Fibroblast of upper back skin (primary cell): Measurements from ENCODE around the gene ABO.
"Not testable (repeated sequence)": the region's sequence is repeated elsewhere in the genome, so short reads cannot be mapped to it uniquely, and the experiment has no call there.

Experiments used
- DNase-seq: peaks from one replicate; pipeline ENCODE4 v3.0.0-alpha.2; 2013

ABO gene

DNA sequence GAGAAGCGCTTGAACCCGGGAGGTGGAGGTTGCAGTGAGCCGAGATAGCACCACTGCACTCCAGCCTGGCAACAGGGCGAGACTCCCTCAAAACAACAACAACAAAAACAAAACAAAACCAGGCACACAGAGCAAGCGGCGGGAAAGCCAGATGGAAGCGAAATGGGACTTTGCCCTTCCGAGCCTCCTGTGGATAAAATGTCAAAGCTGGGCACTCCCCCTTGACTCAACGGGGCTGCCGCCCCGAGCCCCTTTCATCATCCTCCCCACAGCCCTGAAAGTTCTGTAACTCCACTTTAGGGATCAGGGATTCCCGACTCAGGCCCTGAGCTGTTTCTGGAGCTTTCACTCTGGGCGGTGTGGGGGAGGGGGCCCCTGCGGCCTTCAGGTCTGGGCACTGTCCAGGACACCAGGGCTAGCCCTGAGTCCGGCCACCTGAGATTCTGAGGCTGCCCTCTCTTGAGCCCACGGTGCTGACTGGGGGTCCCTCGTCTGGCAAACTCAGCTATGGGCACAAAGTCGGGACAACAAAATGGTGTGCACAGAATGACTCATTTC is 35.4 kb downstream of the ABO start:
- DNase-seq: no peak

DNA sequence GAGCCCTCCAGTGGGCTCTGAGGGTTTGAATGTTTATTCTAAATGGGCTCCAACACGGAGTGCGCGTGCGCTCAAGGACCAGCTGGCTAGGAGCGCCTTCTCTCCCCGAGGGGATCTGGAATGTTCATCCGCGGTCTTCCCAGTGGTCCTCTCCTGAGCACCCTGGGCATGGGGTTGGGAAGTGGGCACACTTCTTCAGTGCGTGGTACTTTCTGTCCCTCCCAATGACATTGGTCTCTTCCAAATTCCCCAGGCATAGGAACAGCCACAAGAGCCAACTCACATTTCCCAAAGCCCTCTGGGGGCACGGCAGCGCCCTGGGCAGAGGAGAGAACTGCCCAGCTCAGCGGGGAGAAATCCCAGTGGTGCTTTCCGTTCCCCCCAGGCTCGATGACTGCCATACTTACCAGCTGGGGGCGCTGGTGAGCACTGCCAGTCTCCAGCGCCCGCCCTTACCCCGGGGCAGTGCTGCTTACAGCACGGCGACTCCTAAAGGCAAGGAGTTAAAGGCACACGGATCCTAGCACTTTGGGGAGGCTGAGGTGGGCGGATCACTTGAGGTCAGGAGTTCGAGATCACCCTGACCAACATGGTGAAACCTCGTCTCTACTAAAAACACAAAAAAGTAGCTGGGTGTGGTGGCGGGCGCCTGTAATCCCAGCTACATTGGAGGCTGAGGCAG is 36.0 kb downstream of the ABO start:
- DNase-seq: peak; percentile 25

DNA sequence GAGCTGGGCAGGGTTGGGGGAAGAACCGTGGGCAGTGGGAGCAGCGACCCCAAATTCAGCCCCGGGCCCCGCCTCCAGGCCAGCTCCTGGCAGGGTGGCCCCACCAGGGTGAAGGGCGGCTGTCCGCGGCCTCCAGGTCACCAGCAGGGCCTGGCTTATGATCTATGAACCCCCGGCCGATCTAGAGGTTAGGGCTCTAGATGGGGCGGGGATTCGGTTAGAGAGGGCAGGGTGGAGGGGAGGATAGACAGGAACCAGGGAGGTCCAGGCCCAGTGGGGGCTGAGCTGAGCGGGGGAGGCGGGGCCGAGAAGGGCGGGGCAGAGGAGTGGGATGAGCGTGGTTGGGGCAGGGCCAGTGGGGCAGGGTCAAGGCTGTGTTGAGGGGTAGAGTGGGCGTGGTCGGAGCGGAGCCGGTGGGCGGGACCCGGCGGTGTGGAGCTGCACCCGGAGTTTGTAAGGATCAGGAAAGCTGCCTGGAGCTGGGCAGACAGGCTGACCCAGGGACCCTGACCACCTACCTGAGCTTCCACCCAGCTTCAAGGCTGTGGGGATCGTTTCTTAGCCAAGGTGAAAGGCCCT is 36.6 kb downstream of the ABO start:
- DNase-seq: peak; percentile 41

DNA sequence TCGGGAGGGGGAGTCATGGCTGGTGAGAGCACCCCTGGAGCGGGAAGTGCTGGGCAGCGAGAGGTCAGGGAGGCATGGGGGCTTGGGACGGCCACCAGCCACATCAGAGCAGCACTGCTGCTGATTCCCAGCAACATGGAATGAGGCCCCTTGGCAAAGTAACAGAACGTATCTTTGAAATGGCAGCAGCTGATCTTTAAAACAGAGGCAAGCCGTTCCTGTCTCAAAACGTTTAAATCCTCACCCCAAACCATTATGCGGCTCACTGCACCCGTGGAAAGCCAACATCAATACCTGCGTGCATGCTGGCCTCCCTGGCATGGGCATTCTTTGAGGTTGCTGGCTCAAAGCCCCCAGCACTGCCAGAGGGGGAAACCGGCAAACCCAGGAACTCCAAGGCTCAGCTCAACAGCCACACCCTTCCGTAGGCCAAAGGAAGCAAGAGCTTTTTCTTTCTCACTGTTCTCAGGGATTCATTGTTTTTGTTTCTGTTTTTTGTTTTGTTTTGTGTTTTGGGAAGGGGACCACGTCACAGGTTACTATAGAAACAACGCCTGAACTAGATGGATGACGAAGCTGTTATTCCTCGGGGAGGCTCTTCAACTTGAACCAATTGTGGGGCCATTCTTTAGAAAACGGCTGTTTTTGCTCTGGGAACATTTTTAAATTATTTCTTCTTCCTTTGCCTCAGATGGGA is 37.8 kb downstream of the ABO start:
- peak; percentile 3 for DNase-seq

DNA sequence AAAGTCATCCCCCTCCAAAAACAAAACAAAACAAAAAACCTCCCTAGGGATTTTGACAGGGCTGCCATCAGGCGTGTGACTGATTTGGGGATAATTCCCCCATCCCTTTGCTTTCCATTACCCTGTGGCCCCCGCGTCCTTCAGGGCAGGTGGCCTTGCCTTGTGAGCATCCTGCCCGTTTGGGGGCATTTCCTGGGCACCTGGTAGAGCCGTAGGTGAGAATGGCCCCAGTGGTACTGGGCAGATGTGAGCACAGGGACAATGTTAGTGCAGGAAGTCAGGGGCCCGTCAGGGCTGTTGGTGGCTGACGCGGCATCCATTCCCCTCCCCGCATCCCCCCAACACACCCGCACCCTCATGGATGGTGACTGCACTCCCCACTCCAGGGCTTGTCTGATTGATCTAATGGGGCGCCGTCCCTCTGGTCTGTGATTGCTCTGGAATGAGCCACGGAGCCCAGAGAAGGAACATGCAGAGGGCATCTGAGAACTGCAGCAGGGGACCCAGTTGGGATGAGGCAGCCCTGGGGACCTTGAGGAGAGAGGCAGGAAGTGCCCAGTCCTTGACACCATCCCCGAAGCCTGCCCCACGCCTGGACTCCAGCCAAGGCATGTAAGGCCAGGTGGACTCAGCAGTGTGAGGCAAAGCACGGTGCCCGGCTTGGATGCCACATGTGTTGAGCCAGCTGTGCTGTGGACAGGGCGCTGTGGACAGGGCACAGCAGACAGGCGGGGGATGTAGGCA is 38.5 kb downstream of the ABO start:
- DNase-seq: not testable (repeated sequence)

DNA sequence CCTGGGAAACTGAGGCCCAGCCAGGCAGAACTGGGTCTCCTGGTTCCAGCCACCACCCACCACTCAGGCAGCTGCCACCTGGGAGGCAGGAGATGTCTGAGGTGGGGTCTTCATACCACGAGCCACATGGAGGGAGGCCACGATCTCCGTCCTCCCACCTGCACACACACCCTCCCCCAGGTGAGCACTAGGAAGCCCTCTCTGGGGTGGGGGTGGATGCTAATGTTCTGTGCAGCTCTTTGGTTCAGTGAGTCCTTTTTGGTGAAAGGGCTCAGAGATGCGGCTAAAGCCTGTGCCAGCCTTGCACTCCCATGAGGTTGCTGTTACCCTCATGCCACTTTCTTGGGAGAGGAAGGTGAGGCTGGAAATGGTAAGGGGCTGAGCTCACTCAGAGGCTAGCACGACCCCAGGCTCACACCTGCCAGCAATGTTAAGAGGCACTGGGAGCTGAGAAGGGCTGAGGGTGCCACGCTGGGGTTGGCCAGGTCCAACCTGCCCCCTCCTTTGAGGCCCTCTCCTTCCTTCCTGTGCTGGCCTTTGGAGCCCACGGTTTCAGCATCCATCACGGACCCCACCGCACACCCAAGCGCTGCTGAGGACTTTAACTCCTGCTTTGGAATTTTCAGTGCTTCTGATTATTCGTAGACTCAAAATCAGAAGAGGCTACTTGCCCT is 39.3 kb downstream of the ABO start:
- DNase-seq: no peak

DNA sequence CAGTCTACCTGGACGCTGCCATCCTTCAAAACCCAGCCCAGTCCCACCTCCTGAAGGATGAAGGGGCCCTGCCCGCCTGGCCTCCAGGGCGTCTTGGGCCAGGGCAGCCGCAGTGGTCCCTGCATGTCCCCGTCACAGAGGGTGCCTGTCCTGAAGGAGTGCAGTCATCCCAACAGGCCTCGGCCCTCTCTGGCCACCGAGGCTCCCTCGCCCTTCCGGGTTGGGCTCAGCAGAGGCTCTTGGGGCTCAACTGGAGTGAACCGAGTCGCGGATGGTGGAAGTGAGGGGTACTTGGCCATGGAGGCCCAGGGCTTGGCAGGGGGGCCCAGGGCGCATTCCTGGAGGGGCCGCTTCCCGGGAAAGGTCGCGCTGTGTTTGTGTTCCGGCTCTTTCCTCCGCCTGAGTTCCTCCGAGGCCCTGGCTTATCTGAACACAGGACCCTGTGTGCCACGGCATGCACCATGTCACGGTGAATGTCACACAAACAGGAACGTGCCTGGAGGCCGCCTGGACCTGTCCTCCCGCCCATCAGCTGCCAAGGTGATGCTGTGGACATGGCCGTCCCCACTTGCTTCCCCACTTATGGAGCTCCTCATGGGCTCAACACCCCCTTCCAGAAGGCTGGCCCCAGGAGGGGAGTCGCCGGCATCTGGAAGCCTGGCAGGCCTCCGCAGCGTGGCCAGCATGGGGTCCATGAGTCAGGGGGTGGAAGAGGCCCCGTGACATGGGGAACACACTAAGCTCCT is 40.3 kb downstream of the ABO start:
- DNase-seq: no peak

DNA sequence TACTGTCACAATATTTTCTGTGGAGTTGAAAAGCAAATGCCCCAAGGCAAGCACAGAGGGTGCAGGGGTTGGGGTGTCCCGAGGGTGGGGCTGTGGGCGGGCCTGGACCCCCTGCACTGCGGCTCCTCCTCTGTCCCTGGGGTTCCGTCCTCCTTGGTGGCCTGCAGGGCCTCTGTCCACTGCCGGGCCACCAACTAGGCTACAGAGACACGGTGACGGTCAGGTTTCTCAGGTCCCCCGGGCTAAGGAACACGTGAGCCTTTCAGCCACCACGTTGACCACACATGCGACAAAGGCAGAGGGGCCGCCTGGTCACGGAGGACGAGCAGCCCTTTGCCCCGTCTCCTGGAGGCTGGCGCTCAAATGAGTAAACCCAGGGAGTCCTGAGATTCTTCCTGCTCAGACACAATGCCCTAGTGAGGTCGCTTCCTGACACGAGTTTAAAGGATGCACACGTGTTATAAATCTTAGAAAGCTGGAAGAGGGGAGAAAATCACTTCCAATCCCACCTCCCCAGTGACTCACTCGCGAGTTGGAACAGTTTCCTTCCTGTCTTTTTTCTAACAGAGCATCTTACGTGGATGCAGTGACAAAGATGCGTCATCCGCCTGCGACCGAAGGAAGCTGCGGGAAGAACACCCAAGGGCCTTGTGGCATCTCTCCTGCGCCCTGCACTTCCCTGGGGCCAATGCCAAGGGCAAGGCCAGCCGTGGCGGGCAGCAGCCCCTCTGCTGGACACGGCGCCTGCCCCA is 41.1 kb downstream of the ABO start:
- DNase-seq: no peak

DNA sequence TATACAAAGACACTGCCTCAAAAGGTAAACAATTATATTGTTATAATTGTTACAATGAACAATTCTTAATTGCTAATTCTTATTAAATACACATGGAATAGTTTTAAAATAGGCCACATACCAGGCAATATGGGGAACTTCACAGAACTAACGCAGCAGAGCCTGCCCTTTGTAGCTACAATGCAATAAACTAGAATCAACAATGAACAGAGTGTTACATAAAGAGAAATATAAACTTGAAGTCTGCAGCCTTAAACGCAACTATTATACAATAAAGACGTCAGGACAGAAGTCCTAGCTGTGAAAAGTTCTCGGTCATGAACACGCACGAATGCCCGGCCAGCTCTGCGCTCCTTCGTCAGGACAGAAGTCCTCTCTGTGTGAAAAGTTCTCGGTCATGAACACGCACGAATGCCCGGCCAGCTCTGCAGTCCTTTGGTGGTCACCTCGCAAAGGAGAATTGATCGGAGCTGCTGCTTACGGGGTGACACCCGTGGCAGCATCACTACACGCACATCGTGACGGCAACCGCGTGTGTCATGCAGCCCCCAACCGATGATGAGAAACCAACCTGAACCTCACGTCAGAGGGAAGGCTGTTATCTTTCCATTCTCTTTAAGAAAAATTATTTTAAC is 43.0 kb downstream of the ABO start:
- not testable (repeated sequence) for DNase-seq

DNA sequence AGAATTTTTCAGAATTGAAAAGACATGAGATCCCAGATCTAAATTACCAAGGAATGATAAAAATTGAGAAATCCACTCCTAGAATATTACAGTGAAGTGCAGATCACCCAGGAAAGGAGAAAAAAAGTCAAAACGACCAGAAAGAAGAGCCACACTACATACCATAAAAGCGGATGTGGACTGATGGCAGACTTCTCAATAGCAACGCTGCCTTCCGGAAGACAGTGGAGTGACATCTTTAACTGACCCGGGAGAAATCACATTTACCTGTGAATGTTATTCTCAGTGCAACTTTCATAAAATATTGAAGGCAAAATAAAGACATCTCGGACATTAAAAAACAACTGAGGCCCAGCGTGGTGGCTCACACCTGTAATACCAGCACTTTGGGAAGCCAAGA is 44.5 kb downstream of the ABO start:
- DNase-seq: not testable (repeated sequence)

DNA sequence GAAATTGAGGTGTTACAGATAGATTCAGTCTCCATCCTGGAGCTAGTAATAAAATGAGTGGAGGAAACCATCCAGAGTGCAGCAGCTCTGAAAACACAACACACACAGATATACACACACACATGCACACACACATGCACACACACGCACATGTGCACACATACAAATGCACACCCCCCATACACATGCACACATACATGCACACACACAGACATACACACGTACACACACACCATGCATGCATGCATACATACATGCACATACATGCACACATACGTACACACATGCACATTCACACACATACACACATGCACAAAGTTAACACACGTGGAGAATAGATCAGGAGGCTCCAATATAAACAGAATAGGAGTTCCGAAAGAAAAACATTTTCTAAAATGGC is 44.9 kb downstream of the ABO start:
- DNase-seq: no peak

DNA sequence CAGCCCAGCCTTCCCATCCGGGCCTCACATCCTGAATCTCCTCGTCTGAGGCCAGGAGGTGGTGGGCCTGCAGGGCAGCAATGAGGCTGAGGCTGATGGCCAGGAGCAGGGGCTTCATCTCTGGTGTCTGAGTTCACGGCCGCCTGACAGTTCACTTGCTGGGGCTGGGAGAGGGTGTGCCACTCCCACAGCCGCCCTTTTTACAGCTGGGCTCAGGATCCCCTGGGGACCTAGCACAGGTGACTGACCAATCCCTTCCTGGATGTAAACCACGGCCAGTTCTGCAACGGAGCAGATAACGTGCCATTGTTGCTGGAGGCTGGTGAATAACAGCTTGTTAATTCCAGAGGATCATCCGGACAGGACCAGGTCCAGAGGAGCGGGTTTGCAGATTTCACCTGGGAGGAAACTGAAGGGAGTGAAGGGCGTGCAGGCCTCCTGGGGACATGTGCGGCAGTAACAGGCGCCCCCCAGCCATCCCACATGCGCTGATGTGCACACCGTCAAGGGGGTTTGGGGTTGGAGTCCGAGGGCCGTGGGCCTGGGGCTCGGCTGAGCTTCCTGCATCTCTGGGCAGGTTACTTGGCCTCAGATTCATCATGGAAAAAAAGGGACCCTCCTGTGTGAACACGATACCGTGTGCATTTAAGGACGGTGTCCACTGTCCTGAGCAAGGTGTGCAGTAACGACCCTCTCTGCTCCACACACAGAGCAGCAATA is 46.4 kb downstream of the ABO start:
- DNase-seq: not testable (repeated sequence)

DNA sequence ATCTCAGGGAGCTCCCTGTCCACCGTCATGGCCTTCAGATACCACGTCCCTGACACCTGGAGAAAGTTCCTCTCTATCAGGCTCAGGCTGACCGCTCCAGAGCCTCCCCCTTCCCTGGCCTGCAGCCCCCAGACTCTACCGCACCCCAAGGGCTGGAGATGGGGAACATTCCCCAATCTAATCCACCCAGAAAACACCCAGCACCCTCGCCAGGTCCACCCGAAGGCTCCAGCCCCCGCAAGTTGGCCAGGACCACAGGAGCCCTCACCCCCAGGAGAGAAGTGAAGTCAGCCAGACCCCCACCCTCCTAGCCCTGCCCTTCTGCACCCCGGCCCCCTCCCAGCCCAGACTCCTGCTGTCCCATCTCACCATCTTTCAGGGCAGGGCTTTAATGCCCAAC is 47.0 kb downstream of the ABO start:
- not testable (repeated sequence) for DNase-seq

DNA sequence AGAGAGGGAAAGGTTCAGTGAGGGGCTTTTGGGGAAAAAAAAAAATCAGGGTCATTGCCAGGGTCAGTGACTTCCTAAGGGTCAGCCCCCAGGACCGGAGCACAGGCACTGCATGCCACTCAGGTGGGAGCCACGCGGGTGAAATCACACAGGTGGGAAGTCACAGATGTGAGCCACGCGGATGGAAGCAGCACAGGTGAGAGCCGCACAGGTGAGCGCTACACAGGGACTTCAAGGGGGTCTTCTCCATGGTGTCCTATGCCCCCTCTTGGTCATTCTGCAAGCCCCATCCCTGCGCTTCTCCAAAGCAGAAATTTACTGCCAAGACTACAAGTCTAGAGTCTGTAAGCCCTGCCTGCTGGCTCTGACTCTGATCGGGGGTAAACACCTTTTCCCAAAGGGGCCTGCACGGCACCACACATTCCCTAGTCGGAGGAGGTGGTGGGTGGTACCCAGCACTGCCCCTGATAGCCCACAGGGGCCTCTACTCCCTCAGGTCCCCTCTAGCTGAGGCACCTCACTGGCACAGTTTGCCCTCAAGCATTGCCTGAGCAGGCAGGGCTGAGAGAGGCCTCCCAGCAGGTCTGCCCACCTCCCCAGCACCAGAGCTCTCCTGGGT is 47.6 kb downstream of the ABO start:
- DNase-seq: no peak

DNA sequence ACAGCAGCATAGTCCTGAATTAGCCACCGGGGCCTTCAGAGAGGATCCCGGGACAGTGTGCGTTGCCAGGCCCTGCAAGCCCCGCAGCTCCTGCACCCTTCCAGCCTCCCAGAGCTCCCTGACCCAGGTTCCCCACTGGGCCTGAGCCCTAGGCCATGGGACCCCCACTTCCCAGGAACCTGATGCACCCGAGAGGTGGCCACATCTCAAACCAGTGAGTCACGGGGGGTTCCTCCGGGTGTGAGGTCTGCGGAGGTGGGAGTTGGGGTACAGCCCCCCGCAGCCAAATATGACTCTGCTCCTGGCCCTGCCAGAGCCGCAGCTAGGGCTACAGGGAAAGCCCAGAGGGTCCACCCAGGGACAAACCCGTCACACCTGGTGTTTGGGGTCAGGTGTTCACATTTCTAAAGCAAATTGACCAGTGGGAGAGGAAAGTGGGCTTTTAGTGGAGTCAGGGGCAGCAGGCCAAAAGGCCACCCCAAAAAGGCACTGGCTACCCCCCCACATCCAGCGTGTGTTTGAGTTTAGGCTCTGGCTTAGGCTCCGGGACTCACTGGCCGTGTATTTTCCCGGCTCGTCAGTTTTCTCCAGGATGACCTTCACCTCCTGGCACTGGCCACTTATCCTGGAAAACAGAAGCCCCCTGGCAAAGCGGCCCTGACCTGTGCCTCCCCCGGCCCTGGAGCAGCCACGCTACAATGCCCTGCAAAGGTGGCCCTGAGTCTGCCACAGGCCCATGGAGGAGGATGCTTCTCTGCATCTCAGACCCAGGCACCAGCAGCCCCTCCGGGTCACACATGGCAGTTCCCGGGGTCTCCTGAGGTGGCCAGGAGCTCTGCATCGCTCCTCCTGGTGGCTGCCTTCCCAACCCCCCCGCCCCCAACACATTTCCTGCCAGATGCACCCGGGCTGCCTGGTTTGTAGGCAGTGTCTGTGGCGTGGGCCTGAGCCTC is 48.5 kb downstream of the ABO start:
- DNase-seq: no peak

DNA sequence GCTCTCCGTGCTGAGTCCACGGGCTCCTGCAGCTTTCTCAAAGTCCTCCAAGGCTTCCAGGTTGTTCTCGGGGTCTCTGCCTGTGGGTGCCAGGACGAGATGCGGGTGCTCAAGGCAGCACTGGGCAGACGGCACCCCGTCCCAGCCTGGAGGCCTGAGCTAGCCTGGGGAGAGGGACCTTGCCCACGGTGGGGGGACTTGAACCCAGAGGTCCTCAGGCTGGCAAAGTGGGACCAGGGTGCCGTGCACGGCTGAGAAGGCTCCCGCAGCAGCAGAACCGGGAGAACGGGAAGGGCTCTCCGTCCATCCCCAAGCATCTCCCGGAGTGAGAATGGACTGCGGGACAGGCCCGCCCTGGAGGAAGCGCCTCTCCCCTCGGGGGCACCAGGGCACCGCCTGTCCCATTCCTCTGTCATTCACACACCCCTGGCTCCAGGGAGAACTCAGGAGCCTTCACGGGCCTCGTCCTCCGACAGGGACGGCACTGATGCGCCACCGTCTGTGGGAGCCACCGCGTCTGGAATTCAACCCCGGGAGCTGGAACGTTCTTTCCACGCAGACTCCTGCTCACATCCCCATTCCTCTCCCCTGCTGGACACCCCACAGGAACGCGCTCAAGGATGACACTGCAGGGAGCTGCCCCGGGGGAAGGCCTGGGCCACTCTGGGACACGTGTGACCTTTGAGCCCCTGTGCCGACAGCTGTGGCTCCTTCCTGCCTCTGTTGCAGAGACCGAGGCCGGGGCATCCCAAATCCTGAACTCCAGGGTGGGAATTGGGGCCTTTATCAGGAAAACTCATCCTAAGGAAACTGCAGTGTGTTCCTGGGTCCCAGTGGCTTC is 49.6 kb downstream of the ABO start:
- no peak for DNase-seq

DNA sequence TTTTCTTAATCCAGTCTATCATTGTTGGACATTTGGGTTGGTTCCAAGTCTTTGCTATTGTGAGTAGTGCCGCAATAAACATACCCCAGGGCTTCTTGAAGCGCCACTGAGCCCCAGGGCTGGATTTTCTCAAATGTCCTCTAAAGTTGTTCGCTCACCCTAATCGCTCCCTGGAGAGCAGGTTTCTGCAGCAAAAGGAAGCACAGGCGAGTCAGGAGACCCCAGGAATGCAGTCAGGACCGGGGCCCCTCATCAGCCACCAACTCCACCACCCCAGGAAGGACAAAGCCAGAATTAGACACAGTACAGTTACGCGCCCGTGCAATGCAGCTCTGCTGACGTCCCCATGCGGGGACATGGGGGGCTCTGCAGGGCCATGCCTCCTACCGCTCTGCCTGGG is 50.2 kb downstream of the ABO start:
- no peak for DNase-seq
